Activated CD8-positive, alpha-beta memory T cell treated with anti-CD3 and anti-CD28 coated beads for 4 hours (primary cell): ENCODE data around the gene DCST2.

Source experiments
- DNase-seq, 2 donors: peaks; one replicate each; pipeline ENCODE4 v3.0.0-alpha.2; 2020; ENCODE audit warnings: low read depth in 2 of 2

DCST2 gene

GRCh38 chr1:154975409-154976059 is 58.0 kb downstream of the DCST2 start:
- no peak for DNase-seq

GRCh38 chr1:154974808-154975408 is 58.7 kb downstream of the DCST2 start:
- peak; percentile 85 to 91 for DNase-seq

GRCh38 chr1:154974102-154974807 is 59.3 kb downstream of the DCST2 start, which contains the start of gene CKS1B:
Gene CKS1B, plus strand, starts transcription at chr1:154974681. Its CDS starts 65 bp downstream, at chr1:154974746.
- peak; percentile 83 to 93 for DNase-seq

GRCh38 chr1:154973344-154974101 is 60.1 kb downstream of the DCST2 start:
- DNase-seq, result peak; percentile 78 to 86

- DNase-seq, result no peak
Measured at GRCh38 chr1:154972517-154973343, 60.9 kb downstream of the DCST2 start.

- no peak for DNase-seq
Measured at GRCh38 chr1:154972213-154972516, 61.4 kb downstream of the DCST2 start.

GRCh38 chr1:154971341-154971998 is 62.1 kb downstream of the DCST2 start:
- DNase-seq, result no peak

- DNase-seq, result no peak
Measured at GRCh38 chr1:154970631-154971340, 62.8 kb downstream of the DCST2 start, which contains the start of gene SHC1. Gene SHC1, minus strand, starts transcription at chr1:154970747. Its CDS starts 221 bp downstream, at chr1:154970526.

GRCh38 chr1:154969860-154970452 is 63.6 kb downstream of the DCST2 start:
- no peak for DNase-seq

- DNase-seq, result no peak
Measured at GRCh38 chr1:154969246-154969645, 64.3 kb downstream of the DCST2 start.

GRCh38 chr1:154968731-154969130 is 64.8 kb downstream of the DCST2 start:
- DNase-seq, result no peak
